ENCODE results near the gene RGS21.

The RGS21 gene

GRCh38 chr1:192378878-192379277, 62.1 kb downstream of the RGS21 start:
- DNase-seq (ENCODE audit: low read depth): no peak

GRCh38 chr1:192379554-192379953, 62.8 kb downstream of the RGS21 start:
- DNase-seq (ENCODE audit: low read depth): no peak

- DNase-seq (ENCODE audit: low read depth): no peak
Observed at GRCh38 chr1:192382758-192383157, 66.0 kb downstream of the RGS21 start.

GRCh38 chr1:192386051-192386650, 69.4 kb downstream of the RGS21 start:
- DNase-seq (ENCODE audit: low read depth): no peak

GRCh38 chr1:192395211-192395610, 78.4 kb downstream of the RGS21 start:
- DNase-seq (ENCODE audit: low read depth): no peak

GRCh38 chr1:192395895-192396294, 79.1 kb downstream of the RGS21 start:
- no peak for DNase-seq (ENCODE audit: low read depth)

GRCh38 chr1:192399161-192399560, 82.4 kb downstream of the RGS21 start:
- DNase-seq (ENCODE audit: low read depth): no peak

- no peak for DNase-seq (ENCODE audit: low read depth)
Observed at GRCh38 chr1:192401825-192402224, 85.0 kb downstream of the RGS21 start.

GRCh38 chr1:192402571-192402970, 85.8 kb downstream of the RGS21 start:
- no peak for DNase-seq (ENCODE audit: low read depth)

- DNase-seq (ENCODE audit: low read depth): no peak
Observed at GRCh38 chr1:192407206-192407605, 90.4 kb downstream of the RGS21 start.

All from T follicular helper cell (primary cell).